ENCODE results near the gene DHX36.

Gene DHX36

GRCh38 chr3:154285221-154285620 is 39.1 kb downstream of the DHX36 start:
- DNase-seq = no peak

- DNase-seq = no peak
These were observed 44.1 kb downstream of the DHX36 start for GRCh38 chr3:154280161-154280560.

- no peak for DNase-seq
These were observed 48.3 kb downstream of the DHX36 start for GRCh38 chr3:154275965-154276364.

GRCh38 chr3:154275292-154275691 is 49.0 kb downstream of the DHX36 start:
- DNase-seq = no peak

- no peak for DNase-seq
These were observed 49.9 kb downstream of the DHX36 start for GRCh38 chr3:154274348-154274747.

- no peak for DNase-seq
These were observed 50.9 kb downstream of the DHX36 start for GRCh38 chr3:154273381-154273780.

GRCh38 chr3:154254527-154254926 is 69.8 kb downstream of the DHX36 start:
- no peak for DNase-seq

GRCh38 chr3:154252759-154253638 is 71.3 kb downstream of the DHX36 start:
- peak; percentile 55 to 69 for DNase-seq

- no peak for DNase-seq
These were observed 72.7 kb downstream of the DHX36 start for GRCh38 chr3:154251610-154252009.

- no peak for DNase-seq
These were observed 74.0 kb downstream of the DHX36 start for GRCh38 chr3:154250291-154250690.

GRCh38 chr3:154247806-154248415 is 76.4 kb downstream of the DHX36 start:
- DNase-seq = no peak

GRCh38 chr3:154244644-154245043 is 79.6 kb downstream of the DHX36 start:
- no peak for DNase-seq

- no peak for DNase-seq
These were observed 80.9 kb downstream of the DHX36 start for GRCh38 chr3:154243353-154243752.

- no peak for DNase-seq
These were observed 81.5 kb downstream of the DHX36 start for GRCh38 chr3:154242766-154243165.

GRCh38 chr3:154241496-154241895 is 82.8 kb downstream of the DHX36 start:
- no peak for DNase-seq

GRCh38 chr3:154240235-154240634 is 84.1 kb downstream of the DHX36 start:
- DNase-seq = no peak

- DNase-seq = no peak
These were observed 88.0 kb downstream of the DHX36 start for GRCh38 chr3:154236331-154236730.

- no peak for DNase-seq
These were observed 89.0 kb downstream of the DHX36 start for GRCh38 chr3:154235330-154235729.

GRCh38 chr3:154229217-154229590 is 95.1 kb downstream of the DHX36 start:
- DNase-seq = no peak

GRCh38 chr3:154228561-154229216 is 95.6 kb downstream of the DHX36 start:
- DNase-seq = no peak

GRCh38 chr3:154227531-154227930 is 96.8 kb downstream of the DHX36 start:
- no peak for DNase-seq

GRCh38 chr3:154225536-154225935 is 98.8 kb downstream of the DHX36 start:
- no peak for DNase-seq

- no peak for DNase-seq
These were observed 99.4 kb downstream of the DHX36 start for GRCh38 chr3:154224866-154225265.

GRCh38 chr3:154224366-154224765 is 99.9 kb downstream of the DHX36 start:
- DNase-seq = no peak

All from CD4-positive, alpha-beta T cell treated with Interleukin-4 for 1 hour (primary cell).